ENCODE measurements around the gene MBL2.

The MBL2 gene

GRCh38 chr10:52771534-52772445 is 794 bp downstream of the MBL2 start:
- DNase-seq = no peak

GRCh38 chr10:52770904-52771303 is 1.7 kb downstream of the MBL2 start:
- no peak for DNase-seq

- no peak for DNase-seq
Observed at GRCh38 chr10:52769966-52770365, 2.6 kb downstream of the MBL2 start.

GRCh38 chr10:52768001-52768532 is 4.5 kb downstream of the MBL2 start:
- DNase-seq = no peak

GRCh38 chr10:52762088-52762487 is 10.5 kb downstream of the MBL2 start:
- no peak for DNase-seq

GRCh38 chr10:52759154-52759553 is 13.4 kb downstream of the MBL2 start:
- DNase-seq = no peak

- no peak for DNase-seq
Observed at GRCh38 chr10:52758406-52758805, 14.2 kb downstream of the MBL2 start.

- DNase-seq = no peak
Observed at GRCh38 chr10:52757773-52758172, 14.8 kb downstream of the MBL2 start.

- DNase-seq = no peak
Observed at GRCh38 chr10:52756966-52757365, 15.6 kb downstream of the MBL2 start.

- DNase-seq = no peak
Observed at GRCh38 chr10:52756295-52756694, 16.3 kb downstream of the MBL2 start.

- DNase-seq = no peak
Observed at GRCh38 chr10:52755297-52756062, 17.1 kb downstream of the MBL2 start.

- no peak for DNase-seq
Observed at GRCh38 chr10:52752801-52753445, 19.7 kb downstream of the MBL2 start.

- DNase-seq = no peak
Observed at GRCh38 chr10:52752261-52752660, 20.3 kb downstream of the MBL2 start.

- no peak for DNase-seq
Observed at GRCh38 chr10:52751337-52751736, 21.2 kb downstream of the MBL2 start.

GRCh38 chr10:52750629-52751028 is 22.0 kb downstream of the MBL2 start:
- no peak for DNase-seq

- no peak for DNase-seq
Observed at GRCh38 chr10:52747694-52748093, 24.9 kb downstream of the MBL2 start.

GRCh38 chr10:52746169-52746568 is 26.4 kb downstream of the MBL2 start:
- DNase-seq = no peak

- DNase-seq = no peak
Observed at GRCh38 chr10:52744057-52744805, 28.4 kb downstream of the MBL2 start.

GRCh38 chr10:52742731-52743130 is 29.9 kb downstream of the MBL2 start:
- no peak for DNase-seq

- DNase-seq = no peak
Observed at GRCh38 chr10:52741851-52742250, 30.7 kb downstream of the MBL2 start.

- DNase-seq = peak; percentile 9
Observed at GRCh38 chr10:52740913-52741675, 31.5 kb downstream of the MBL2 start.

Measured in right kidney (tissue), 1 donor.